CD14-positive monocyte (primary cell): ENCODE results near the gene ZBTB8B. TPM values are rescaled to one million over a fixed set of nuclear protein-coding genes. Genes with fewer than 3 reads are reported as not detected.

Experiments
- DNase-seq, 3 donors: peaks; one replicate each; pipeline ENCODE4 v3.0.0-alpha.2; 2011 to 2022
- H2AFZ ChIP-seq: 2 replicates; pipeline ENCODE4 v1.6.0; 2012; ENCODE audit warnings: mild to moderate bottlenecking, low read depth, low read length, inconsistent platforms; ENCODE audit not compliant: insufficient read depth, poor library complexity, severe bottlenecking
- H3K27ac ChIP-seq, 2 donors: 1 replicate in 1 of 2; 2 replicates in 1 of 2; pipeline ENCODE4 v1.5.1; 2012 to 2013; ENCODE audit warnings: low read length in 2 of 2, control low read depth in 1 of 2, inconsistent platforms in 1 of 2, low read depth in 1 of 2, mild to moderate bottlenecking in 1 of 2
- H3K27me3 ChIP-seq, 2 donors: one replicate each; pipeline versions ENCODE4 v1.6.0 to v1.6.1; 2011 to 2013; ENCODE audit warnings: low read length in 2 of 2; ENCODE audit not compliant: control insufficient read depth in 2 of 2, insufficient read depth in 2 of 2
- H3K36me3 ChIP-seq, 2 donors: replicated peaks in 1 of 2; 1 replicate in 1 of 2; 2 replicates in 1 of 2; pipeline versions ENCODE4 v1.5.1 to v1.6.1; 2012 to 2013; ENCODE audit warnings: low read length in 2 of 2, control low read depth in 1 of 2, inconsistent platforms in 1 of 2, mild to moderate bottlenecking in 1 of 2; ENCODE audit not compliant: insufficient read depth in 2 of 2, control insufficient read depth in 1 of 2
- H3K4me1 ChIP-seq, 2 donors: 1 replicate in 1 of 2; 2 replicates in 1 of 2; pipeline versions ENCODE4 v1.5.1 to v1.6.1; 2012 to 2013; ENCODE audit warnings: low read length in 2 of 2, control low read depth in 1 of 2, inconsistent platforms in 1 of 2, mild to moderate bottlenecking in 1 of 2, moderate library complexity in 1 of 2; ENCODE audit not compliant: insufficient read depth in 2 of 2, control insufficient read depth in 1 of 2
- H3K4me2 ChIP-seq: replicated peaks from 2 replicates; pipeline ENCODE3; 2012; ENCODE audit warnings: low read length, moderate library complexity, mild to moderate bottlenecking; ENCODE audit not compliant: poor library complexity, severe bottlenecking; ENCODE audit errors: extremely low read depth
- H3K4me3 ChIP-seq, 3 experiments: fragments of 200-600 bp in 1 of 3; sonication (generic) in 1 of 3; replicated peaks in 1 of 3; 1 replicate in 2 of 3; 2 replicates in 1 of 3; pipeline ENCODE4 v1.5.1; 2011 to 2013; ENCODE audit warnings: low read length in 3 of 3, mild to moderate bottlenecking in 3 of 3, control low read depth in 2 of 3, low read depth in 2 of 3, inconsistent platforms in 1 of 3, moderate library complexity in 1 of 3
- H3K79me2 ChIP-seq: 2 replicates; pipeline ENCODE4 v1.6.0; 2012; ENCODE audit warnings: mild to moderate bottlenecking, control low read depth, inconsistent platforms, low read length, moderate library complexity; ENCODE audit not compliant: insufficient read depth
- H3K9ac ChIP-seq: 2 replicates; pipeline ENCODE4 v1.6.0; 2017; ENCODE audit warnings: low read length, mild to moderate bottlenecking; ENCODE audit not compliant: insufficient read depth, poor library complexity, severe bottlenecking
- H3K9me3 ChIP-seq, 2 donors: replicated peaks in 1 of 2; 1 replicate in 1 of 2; 2 replicates in 1 of 2; pipeline versions ENCODE4 v1.5.1 to v1.6.1; 2012 to 2013; ENCODE audit warnings: low read length in 2 of 2, control low read depth in 1 of 2; ENCODE audit not compliant: control insufficient read depth in 1 of 2, insufficient read depth in 1 of 2
- H4K20me1 ChIP-seq: 2 replicates; pipeline ENCODE4 v1.6.0; 2012; ENCODE audit warnings: mild to moderate bottlenecking, low read length, control low read depth, moderate library complexity; ENCODE audit not compliant: insufficient read depth
- H3K27ac Mint-ChIP-seq, 7 donors: one replicate each; pipeline ENCODE4 v1.8.0; 2020; ENCODE audit warnings: mild to moderate bottlenecking in 7 of 7, mixed read lengths in 7 of 7, moderate library complexity in 6 of 7, inconsistent platforms in 2 of 7
- H3K27me3 Mint-ChIP-seq, 3 donors: one replicate each; pipeline ENCODE4 v1.8.0; 2021 to 2022; ENCODE audit warnings: low read depth in 3 of 3, mild to moderate bottlenecking in 3 of 3, mixed read lengths in 3 of 3, moderate library complexity in 3 of 3, inconsistent platforms in 1 of 3
- H3K36me3 Mint-ChIP-seq, 2 donors: one replicate each; pipeline ENCODE4 v1.8.0; 2020; ENCODE audit warnings: mixed read lengths in 2 of 2, inconsistent platforms in 1 of 2, mild to moderate bottlenecking in 1 of 2
- H3K4me1 Mint-ChIP-seq: one replicate; pipeline ENCODE4 v1.8.0; 2020; ENCODE audit warnings: mild to moderate bottlenecking, mixed read lengths
- H3K4me3 Mint-ChIP-seq, 2 donors: one replicate each; pipeline ENCODE4 v1.8.0; 2020; ENCODE audit warnings: mild to moderate bottlenecking in 2 of 2, mixed read lengths in 2 of 2, moderate library complexity in 1 of 2
- H3K9me3 Mint-ChIP-seq, 7 donors: one replicate each; pipeline ENCODE4 v1.8.0; 2020 to 2022; ENCODE audit warnings: mixed read lengths in 7 of 7, mild to moderate bottlenecking in 6 of 7, moderate library complexity in 6 of 7, inconsistent platforms in 2 of 7
- WGBS: methylation state at CpG from one replicate; pipeline ENCODE4 v1.1.5; 2013; ENCODE audit warnings: missing lambda C conversion rate; ENCODE audit not compliant: insufficient coverage; 5-methylcytosine and 5-hydroxymethylcytosine counted together
- intact Hi-C, 2 donors: fragments of 100-400 bp; cut with micrococcal nuclease; formaldehyde crosslinking; loops; one replicate each; pipeline versions ENCODE4 v1.15.0 to v1.15.1; 2023
- polyA plus RNA-seq, 3 donors: library from polyadenylated mRNA; depleted of rRNA in 1 of 3; unstranded in 2 of 3; stranded (reverse) in 1 of 3; fragments of 300-500 nt in 2 of 3; fragments of >200 nt in 1 of 3; fragmentation: Illumina TruSeq in 2 of 3; gene quantifications; 1 replicate in 2 of 3; 2 replicates in 1 of 3; pipeline ENCODE4 v1.2.3, GENCODE V29; 2012 to 2021
- TF ChIP-seq, protein P1 (sequence below): fragments of 200-600 bp; IDR thresholded peaks from one replicate; pipeline ENCODE4 v1.8.0; 2022; ENCODE audit warnings: antibody characterized with exemption, mild to moderate bottlenecking

ZBTB8B gene
- polyA plus RNA-seq, 3 donors, result not detected

DNA sequence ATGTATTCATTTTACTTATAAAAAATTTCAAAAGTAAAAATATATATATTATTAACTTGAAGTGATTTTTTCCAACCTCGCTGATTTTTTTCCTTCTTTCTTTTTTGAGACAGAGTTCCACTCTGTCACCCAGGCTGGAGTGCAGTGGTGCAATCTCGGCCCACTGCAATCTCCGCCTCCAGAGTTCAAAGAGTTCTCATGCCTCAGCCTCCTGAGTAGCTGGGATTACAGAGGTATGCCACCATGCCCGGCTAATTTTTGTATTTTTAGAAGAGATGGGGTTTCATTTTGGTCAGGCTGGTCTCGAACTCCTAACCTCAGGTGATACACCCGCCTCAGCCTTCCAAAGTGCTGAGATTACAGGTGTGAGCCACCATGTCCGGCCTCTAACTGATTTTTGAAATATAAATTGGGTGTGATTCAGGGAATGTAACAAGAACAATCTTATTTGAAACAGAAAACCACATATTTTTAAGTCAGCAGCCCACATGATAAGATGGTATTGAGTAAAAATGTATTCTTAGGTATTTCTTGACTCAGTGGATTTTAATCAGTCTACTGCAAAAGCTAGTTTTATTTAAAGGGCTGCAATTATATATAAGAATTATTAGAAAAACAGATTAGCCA lies 30.0 kb downstream of the ZBTB8B start:
- no peaks in the 10 kb centered on the region for H3K36me3 ChIP-seq
- no peaks in the 10 kb centered on the region for H3K36me3 Mint-ChIP-seq
- H3K79me2 ChIP-seq, result no peaks in the 10 kb centered on the region
- no peak overlapping the region for H3K27ac Mint-ChIP-seq
- no peak overlapping the region for H3K4me3 Mint-ChIP-seq
- no peak for DNase-seq
- H3K4me2 ChIP-seq, result no peak overlapping the region
- no peak overlapping the region for H3K27ac ChIP-seq
- intact Hi-C loops, result no loop called here
- no peaks in the 10 kb centered on the region for H3K27me3 ChIP-seq
- peaks cover 4 to 6% of the 10 kb centered on the region in 2 donors for H3K4me1 ChIP-seq
- no peak overlapping the region for H3K4me3 ChIP-seq
- H3K9ac ChIP-seq, result no peak overlapping the region
- no peaks in the 10 kb centered on the region for H3K9me3 ChIP-seq
- H3K27me3 Mint-ChIP-seq, result peaks cover 1 to 14% (median 5%) of the 10 kb centered on the region in 3 donors
- H2AFZ ChIP-seq, result no peak overlapping the region
- H3K4me1 Mint-ChIP-seq, result peaks cover 10% of the 10 kb centered on the region
- 100% methylated on average over 2 of the region's 7 CpGs for WGBS
- TF ChIP-seq, protein P1, sequence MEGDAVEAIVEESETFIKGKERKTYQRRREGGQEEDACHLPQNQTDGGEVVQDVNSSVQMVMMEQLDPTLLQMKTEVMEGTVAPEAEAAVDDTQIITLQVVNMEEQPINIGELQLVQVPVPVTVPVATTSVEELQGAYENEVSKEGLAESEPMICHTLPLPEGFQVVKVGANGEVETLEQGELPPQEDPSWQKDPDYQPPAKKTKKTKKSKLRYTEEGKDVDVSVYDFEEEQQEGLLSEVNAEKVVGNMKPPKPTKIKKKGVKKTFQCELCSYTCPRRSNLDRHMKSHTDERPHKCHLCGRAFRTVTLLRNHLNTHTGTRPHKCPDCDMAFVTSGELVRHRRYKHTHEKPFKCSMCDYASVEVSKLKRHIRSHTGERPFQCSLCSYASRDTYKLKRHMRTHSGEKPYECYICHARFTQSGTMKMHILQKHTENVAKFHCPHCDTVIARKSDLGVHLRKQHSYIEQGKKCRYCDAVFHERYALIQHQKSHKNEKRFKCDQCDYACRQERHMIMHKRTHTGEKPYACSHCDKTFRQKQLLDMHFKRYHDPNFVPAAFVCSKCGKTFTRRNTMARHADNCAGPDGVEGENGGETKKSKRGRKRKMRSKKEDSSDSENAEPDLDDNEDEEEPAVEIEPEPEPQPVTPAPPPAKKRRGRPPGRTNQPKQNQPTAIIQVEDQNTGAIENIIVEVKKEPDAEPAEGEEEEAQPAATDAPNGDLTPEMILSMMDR, result no peak
- peaks cover 0 to 3% (median 0%) of the 10 kb centered on the region in 7 donors for H3K9me3 Mint-ChIP-seq
- no peaks in the 10 kb centered on the region for H4K20me1 ChIP-seq

DNA sequence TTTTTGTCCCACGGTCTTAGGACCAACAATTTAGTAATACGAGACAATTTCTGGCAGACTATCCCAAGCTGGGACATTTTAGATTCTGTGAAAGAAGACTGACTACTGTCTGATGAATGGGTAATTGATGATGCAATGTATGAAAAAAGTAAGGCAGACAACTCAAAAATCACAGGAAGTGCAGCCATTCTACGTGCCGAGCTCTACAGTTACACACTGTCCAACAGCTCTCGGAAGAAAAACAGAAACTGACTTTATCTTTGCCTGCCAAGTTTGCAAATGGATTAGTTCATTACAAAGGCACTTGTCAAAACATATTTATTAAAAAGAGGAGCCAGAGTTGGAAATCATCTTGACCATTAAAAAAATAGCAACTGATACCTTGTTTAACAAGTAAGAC lies 31.3 kb downstream of the ZBTB8B start:
- intact Hi-C loops, result no loop called here
- Histone ChIP-seq H3K27ac (no peak overlapping the region), H3K9ac (no peak overlapping the region), H3K9me3 (no peaks in the 10 kb centered on the region), H3K4me3 (no peak overlapping the region), H3K79me2 (no peaks in the 10 kb centered on the region), H3K4me1 (peaks cover 10 to 13% of the 10 kb centered on the region in 2 donors), H2AFZ (no peak overlapping the region), H3K27me3 (no peaks in the 10 kb centered on the region), H3K4me2 (no peak overlapping the region), H4K20me1 (no peaks in the 10 kb centered on the region), H3K36me3 (no peaks in the 10 kb centered on the region)
- H3K36me3 Mint-ChIP-seq, result no peaks in the 10 kb centered on the region
- peaks cover 0 to 3% (median 0%) of the 10 kb centered on the region in 7 donors for H3K9me3 Mint-ChIP-seq
- H3K27me3 Mint-ChIP-seq, result peaks cover 0 to 13% (median 5%) of the 10 kb centered on the region in 3 donors
- peaks cover 16% of the 10 kb centered on the region for H3K4me1 Mint-ChIP-seq
- no peak overlapping the region for H3K27ac Mint-ChIP-seq
- DNase-seq, result no peak
- WGBS, result 100% methylated on average over 2 of the region's 5 CpGs
- peak overlapping the region in 1 of 2 donors; percentile 62 for H3K4me3 Mint-ChIP-seq
- TF ChIP-seq, protein P1, result no peak
